Osteocyte (in vitro differentiated cells): Measurements from ENCODE around the gene MRPS7. TPM values are rescaled to one million over a fixed set of nuclear protein-coding genes. Genes with fewer than 3 reads are reported as not detected.

Experiments
- DNase-seq: peaks from one replicate; pipeline ENCODE4 v3.0.0; 2021; ENCODE audit warnings: mixed read lengths; ENCODE audit not compliant: unreplicated experiment; ENCODE audit errors: extremely low spot score
- H3K27ac Mint-ChIP-seq: one replicate; pipeline ENCODE4 v1.8.0; 2021; ENCODE audit warnings: mild to moderate bottlenecking, mixed read lengths; ENCODE audit not compliant: unreplicated experiment
- H3K27me3 Mint-ChIP-seq: one replicate; pipeline ENCODE4 v1.8.0; 2021; ENCODE audit warnings: mixed read lengths; ENCODE audit not compliant: unreplicated experiment
- H3K36me3 Mint-ChIP-seq: one replicate; pipeline ENCODE4 v1.8.0; 2021; ENCODE audit warnings: mixed read lengths; ENCODE audit not compliant: unreplicated experiment
- H3K4me1 Mint-ChIP-seq: one replicate; pipeline ENCODE4 v1.8.0; 2021; ENCODE audit warnings: mixed read lengths; ENCODE audit not compliant: unreplicated experiment
- H3K4me3 Mint-ChIP-seq: one replicate; pipeline ENCODE4 v1.8.0; 2021; ENCODE audit warnings: mild to moderate bottlenecking, moderate library complexity, mixed read lengths; ENCODE audit not compliant: unreplicated experiment
- H3K9me3 Mint-ChIP-seq: one replicate; pipeline ENCODE4 v1.8.0; 2021; ENCODE audit warnings: mixed read lengths; ENCODE audit not compliant: unreplicated experiment
- CTCF ChIP-seq: fragments of 200-600 bp; sonication (generic); IDR thresholded peaks from 2 replicates; pipeline ENCODE4 v1.5.0; 2021; ENCODE audit warnings: antibody characterized with exemption, mild to moderate bottlenecking, moderate library complexity
- total RNA-seq: library from RNA; stranded (reverse); gene quantifications from 2 replicates; pipeline ENCODE4 v1.2.1, GENCODE V29; 2021

The MRPS7 gene
- total RNA-seq, 1 donor from 2014 or later: 49.6 TPM

GRCh38 chr17:75242461-75243042 is 19.1 kb upstream of the MRPS7 start:
- Mint-ChIP-seq H3K27ac (no peak overlapping the region), H3K9me3 (no peaks in the 10 kb centered on the region), H3K4me1 (peaks cover 2% of the 10 kb centered on the region), H3K4me3 (no peak overlapping the region), H3K36me3 (peaks cover 31% of the 10 kb centered on the region), H3K27me3 (no peaks in the 10 kb centered on the region)
- no peak for DNase-seq
- TF ChIP-seq CTCF: no peak

- no peaks in the 10 kb centered on the region for H3K27me3 Mint-ChIP-seq
- no peak overlapping the region for H3K4me3 Mint-ChIP-seq
- no peak overlapping the region for H3K27ac Mint-ChIP-seq
- no peak for DNase-seq
- no peak for TF ChIP-seq CTCF
- peaks cover 25% of the 10 kb centered on the region for H3K36me3 Mint-ChIP-seq
- H3K4me1 Mint-ChIP-seq: peaks cover under 1% of the 10 kb centered on the region
- H3K9me3 Mint-ChIP-seq: no peaks in the 10 kb centered on the region
Observed at GRCh38 chr17:75244133-75244866, 17.4 kb upstream of the MRPS7 start.

GRCh38 chr17:75245011-75245410 is 16.7 kb upstream of the MRPS7 start:
- Mint-ChIP-seq H3K27me3 (no peaks in the 10 kb centered on the region), H3K27ac (no peak overlapping the region), H3K4me1 (peaks cover 7% of the 10 kb centered on the region), H3K4me3 (no peak overlapping the region), H3K9me3 (no peaks in the 10 kb centered on the region), H3K36me3 (peaks cover 24% of the 10 kb centered on the region)
- DNase-seq: no peak
- TF ChIP-seq CTCF: no peak

- Mint-ChIP-seq H3K36me3 (peaks cover 20% of the 10 kb centered on the region), H3K4me1 (peaks cover 14% of the 10 kb centered on the region), H3K27me3 (no peaks in the 10 kb centered on the region), H3K27ac (no peak overlapping the region), H3K9me3 (no peaks in the 10 kb centered on the region), H3K4me3 (no peak overlapping the region)
- no peak for TF ChIP-seq CTCF
- DNase-seq: no peak
Observed at GRCh38 chr17:75246404-75246803, 15.3 kb upstream of the MRPS7 start.

- peaks cover 14% of the 10 kb centered on the region for H3K4me1 Mint-ChIP-seq
- peak overlapping the region; percentile 92 for H3K27ac Mint-ChIP-seq
- DNase-seq: no peak
- no peaks in the 10 kb centered on the region for H3K27me3 Mint-ChIP-seq
- H3K36me3 Mint-ChIP-seq: peaks cover 10% of the 10 kb centered on the region
- peak overlapping the region; percentile 68 for H3K4me3 Mint-ChIP-seq
- no peaks in the 10 kb centered on the region for H3K9me3 Mint-ChIP-seq
- no peak for TF ChIP-seq CTCF
Observed at GRCh38 chr17:75249564-75249963, 12.1 kb upstream of the MRPS7 start.
